ENCODE measurements around the gene FOXP1.

Gene FOXP1

DNA sequence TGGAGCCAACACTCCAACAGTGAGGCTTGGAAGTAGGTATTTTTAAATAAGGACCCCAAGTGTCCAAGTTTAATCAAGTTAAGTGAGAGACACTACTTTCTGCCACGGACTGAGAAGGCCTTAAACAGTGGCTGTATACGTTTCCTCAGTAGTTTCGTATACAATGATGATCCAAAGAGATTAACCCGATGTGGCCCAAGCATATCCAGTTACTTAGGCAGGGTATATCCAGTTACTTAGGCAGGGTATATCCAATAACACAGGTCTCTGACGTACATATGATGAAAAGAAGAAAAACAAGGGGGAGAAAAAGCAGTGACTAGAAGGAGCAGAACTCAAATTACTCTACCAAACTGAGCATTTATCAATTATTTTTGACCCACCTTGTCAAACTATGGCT, 591.4 kb downstream of the FOXP1 start:
- TF ChIP-seq, protein P1, sequence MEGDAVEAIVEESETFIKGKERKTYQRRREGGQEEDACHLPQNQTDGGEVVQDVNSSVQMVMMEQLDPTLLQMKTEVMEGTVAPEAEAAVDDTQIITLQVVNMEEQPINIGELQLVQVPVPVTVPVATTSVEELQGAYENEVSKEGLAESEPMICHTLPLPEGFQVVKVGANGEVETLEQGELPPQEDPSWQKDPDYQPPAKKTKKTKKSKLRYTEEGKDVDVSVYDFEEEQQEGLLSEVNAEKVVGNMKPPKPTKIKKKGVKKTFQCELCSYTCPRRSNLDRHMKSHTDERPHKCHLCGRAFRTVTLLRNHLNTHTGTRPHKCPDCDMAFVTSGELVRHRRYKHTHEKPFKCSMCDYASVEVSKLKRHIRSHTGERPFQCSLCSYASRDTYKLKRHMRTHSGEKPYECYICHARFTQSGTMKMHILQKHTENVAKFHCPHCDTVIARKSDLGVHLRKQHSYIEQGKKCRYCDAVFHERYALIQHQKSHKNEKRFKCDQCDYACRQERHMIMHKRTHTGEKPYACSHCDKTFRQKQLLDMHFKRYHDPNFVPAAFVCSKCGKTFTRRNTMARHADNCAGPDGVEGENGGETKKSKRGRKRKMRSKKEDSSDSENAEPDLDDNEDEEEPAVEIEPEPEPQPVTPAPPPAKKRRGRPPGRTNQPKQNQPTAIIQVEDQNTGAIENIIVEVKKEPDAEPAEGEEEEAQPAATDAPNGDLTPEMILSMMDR (IDR thresholded peaks at IDR 0.05; ENCODE audit: low read depth, low read length, missing control alignments) = no peak
- no peak overlapping the region for H3K4me3 ChIP-seq (ENCODE audit: low read depth, low read length)
- H3K36me3 ChIP-seq (replicated peaks) = peaks cover 30% of the 10 kb centered on the region
- peak overlapping the region; percentile 67 for H3K27ac ChIP-seq
- H3K27me3 ChIP-seq (replicated peaks) = no peaks in the 10 kb centered on the region
- in situ Hi-C loops (cut with HindIII; ENCODE audit: low pct_ligation_motif_present, low sequenced_read_pairs) = no loop called here
- no peak for DNase-seq

DNA sequence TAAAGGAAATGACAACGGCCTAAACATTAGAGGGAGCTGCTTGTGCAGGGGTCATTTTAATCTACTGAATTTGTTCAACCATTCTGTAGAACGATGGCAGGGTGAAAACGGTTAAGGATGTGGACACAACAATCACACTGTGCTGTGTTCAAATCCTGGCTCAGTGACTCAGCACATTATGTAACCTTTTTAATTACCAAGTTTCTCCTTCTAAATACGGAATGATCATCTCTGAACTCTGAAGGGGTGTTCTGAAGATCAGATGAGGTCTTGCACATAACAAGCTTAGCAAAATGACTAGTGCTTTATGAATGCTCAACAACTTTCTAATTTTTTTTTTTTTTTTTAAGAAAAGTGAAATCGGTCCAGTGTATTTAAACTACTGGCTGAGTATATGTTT, 592.8 kb downstream of the FOXP1 start:
- peak overlapping the region; percentile 45 for H3K27ac ChIP-seq
- DNase-seq = no peak
- H3K27me3 ChIP-seq (replicated peaks) = no peaks in the 10 kb centered on the region
- TF ChIP-seq, protein P1 (IDR thresholded peaks at IDR 0.05; ENCODE audit: low read depth, low read length, missing control alignments) = no peak
- in situ Hi-C loops (cut with HindIII; ENCODE audit: low pct_ligation_motif_present, low sequenced_read_pairs) = no loop called here
- no peak overlapping the region for H3K4me3 ChIP-seq (ENCODE audit: low read depth, low read length)
- peaks cover 31% of the 10 kb centered on the region for H3K36me3 ChIP-seq (replicated peaks)

DNA sequence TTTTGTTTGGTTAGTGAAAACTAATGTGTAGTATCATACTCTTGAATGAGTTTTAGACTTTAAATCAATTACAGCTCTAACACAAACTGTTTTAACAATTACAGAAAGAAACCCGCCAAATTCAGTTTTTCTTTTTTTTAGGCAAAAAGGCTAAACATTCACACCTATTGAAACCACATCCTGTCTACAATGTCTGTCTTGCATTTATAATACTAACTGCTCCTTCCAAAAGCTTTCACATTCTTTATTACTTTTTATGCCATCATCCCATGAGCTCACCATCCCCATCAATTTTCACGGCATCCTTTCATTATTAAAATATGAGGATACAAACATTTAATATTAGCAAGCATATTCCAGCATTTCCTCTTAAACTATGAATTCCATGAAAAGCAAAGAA, 593.3 kb downstream of the FOXP1 start:
- H3K36me3 ChIP-seq (replicated peaks) = peaks cover 33% of the 10 kb centered on the region

DNA sequence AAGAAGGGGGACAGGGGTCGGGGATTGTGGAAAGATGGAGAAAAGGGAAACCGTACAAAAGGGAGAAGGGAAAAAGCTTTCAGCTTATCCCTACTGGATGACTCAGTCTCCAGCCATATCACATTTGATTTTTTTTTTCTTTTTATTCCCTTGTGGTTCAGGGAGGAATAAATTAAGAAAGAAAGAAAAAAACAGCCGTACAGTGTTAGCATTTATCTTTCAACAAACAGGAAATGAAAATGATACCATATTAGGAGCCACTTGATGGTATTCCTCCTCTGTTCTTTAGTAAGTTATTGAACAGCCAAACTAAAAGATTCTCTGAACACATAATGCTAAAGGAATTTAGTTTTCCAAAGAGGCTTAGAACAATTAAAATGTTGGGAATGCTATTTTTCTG, 594.4 kb downstream of the FOXP1 start:
- no peaks in the 10 kb centered on the region for H3K27me3 ChIP-seq (replicated peaks)
- peaks cover 39% of the 10 kb centered on the region for H3K36me3 ChIP-seq (replicated peaks)
- H3K27ac ChIP-seq = peak overlapping the region; percentile 45
- no peak for DNase-seq
- TF ChIP-seq, protein P1 (IDR thresholded peaks at IDR 0.05; ENCODE audit: low read depth, low read length, missing control alignments) = no peak
- no peak overlapping the region for H3K4me3 ChIP-seq (ENCODE audit: low read depth, low read length)
- in situ Hi-C loops (cut with HindIII; ENCODE audit: low pct_ligation_motif_present, low sequenced_read_pairs) = no loop called here

More for the DNA sequence above, 593.3 kb downstream of the FOXP1 start:
- peak overlapping the region; percentile 45 for H3K27ac ChIP-seq
- H3K27me3 ChIP-seq (replicated peaks) = no peaks in the 10 kb centered on the region
- no peak overlapping the region for H3K4me3 ChIP-seq (ENCODE audit: low read depth, low read length)
- no peak for DNase-seq
- TF ChIP-seq, protein P1 (IDR thresholded peaks at IDR 0.05; ENCODE audit: low read depth, low read length, missing control alignments) = no peak
- in situ Hi-C loops (cut with HindIII; ENCODE audit: low pct_ligation_motif_present, low sequenced_read_pairs) = no loop called here

DNA sequence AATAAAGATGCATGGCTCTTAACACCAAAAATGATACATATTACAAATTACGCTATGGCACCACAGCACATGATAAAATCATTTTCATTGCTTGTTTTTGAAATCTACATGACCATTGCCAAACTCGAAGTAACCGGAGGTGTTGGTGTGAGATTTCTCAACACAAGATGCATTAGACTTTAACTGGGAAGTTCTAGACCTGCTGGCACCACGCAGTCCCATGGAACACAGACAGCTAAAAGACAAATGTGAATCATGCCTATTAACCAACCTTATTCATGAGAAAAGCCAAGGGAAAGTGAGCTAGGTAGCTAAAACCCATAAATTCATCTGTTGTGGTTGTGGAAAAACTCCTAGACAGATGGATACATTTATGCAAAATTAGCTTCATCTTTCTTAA, 595.4 kb downstream of the FOXP1 start:
- in situ Hi-C loops (cut with HindIII; ENCODE audit: low pct_ligation_motif_present, low sequenced_read_pairs) = no loop called here
- Histone ChIP-seq H3K27ac (no peak overlapping the region), H3K36me3 (replicated peaks) (peaks cover 42% of the 10 kb centered on the region), H3K27me3 (replicated peaks) (no peaks in the 10 kb centered on the region), H3K4me3 (ENCODE audit: low read depth, low read length) (no peak overlapping the region)
- DNase-seq = no peak
- TF ChIP-seq, protein P1 (IDR thresholded peaks at IDR 0.05; ENCODE audit: low read depth, low read length, missing control alignments) = no peak

DNA sequence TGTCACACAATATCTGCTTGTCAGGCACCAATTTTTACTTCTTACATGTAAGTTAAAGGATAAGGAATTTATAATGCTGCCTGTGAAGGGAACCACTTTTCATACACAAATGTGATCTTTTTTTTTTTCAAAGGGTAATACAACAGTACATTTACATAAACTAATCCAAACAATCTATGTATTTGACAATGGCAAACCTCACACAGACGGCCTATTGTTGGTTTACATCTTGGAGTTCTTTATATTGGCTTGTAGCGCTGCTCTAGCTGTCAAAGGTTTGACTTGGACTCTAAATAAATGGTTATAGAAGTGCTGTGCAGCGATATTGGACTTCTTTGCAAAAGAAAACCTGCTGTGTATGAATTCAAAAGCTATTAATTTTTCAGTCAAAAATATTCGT, 598.0 kb downstream of the FOXP1 start:
- TF ChIP-seq, protein P1 (IDR thresholded peaks at IDR 0.05; ENCODE audit: low read depth, low read length, missing control alignments) = no peak
- Histone ChIP-seq H3K36me3 (replicated peaks) (peaks cover 34% of the 10 kb centered on the region), H3K27me3 (replicated peaks) (no peaks in the 10 kb centered on the region), H3K27ac (no peak overlapping the region), H3K4me3 (ENCODE audit: low read depth, low read length) (no peak overlapping the region)
- no peak for DNase-seq
- in situ Hi-C loops (cut with HindIII; ENCODE audit: low pct_ligation_motif_present, low sequenced_read_pairs) = no loop called here
